Large intestine (tissue), 3 donors: ENCODE results near the gene RNF141. TPM values are rescaled to one million over a fixed set of nuclear protein-coding genes. Genes with fewer than 3 reads are reported as not detected.

Experiments
- DNase-seq, 2 donors: peaks; one replicate each; pipeline versions ENCODE4 v3.0.0 to v3.0.0-alpha.2; 2013
- H3K27ac ChIP-seq: one replicate; pipeline ENCODE4 v1.5.1; 2013; ENCODE audit warnings: low read length
- H3K27me3 ChIP-seq: 2 replicates; pipeline ENCODE4 v1.6.1; 2013; ENCODE audit warnings: low read length; ENCODE audit not compliant: control insufficient read depth, insufficient read depth
- H3K36me3 ChIP-seq: 2 replicates; pipeline ENCODE4 v1.6.1; 2013; ENCODE audit warnings: low read length; ENCODE audit not compliant: control insufficient read depth, insufficient read depth
- H3K4me1 ChIP-seq: one replicate; pipeline ENCODE4 v1.6.1; 2013; ENCODE audit warnings: low read length; ENCODE audit not compliant: control insufficient read depth, insufficient read depth
- H3K4me3 ChIP-seq: one replicate; pipeline ENCODE4 v1.5.1; 2013; ENCODE audit warnings: low read length
- H3K9me3 ChIP-seq: one replicate; pipeline ENCODE4 v1.6.1; 2013; ENCODE audit warnings: mild to moderate bottlenecking, low read depth, low read length, moderate library complexity; ENCODE audit not compliant: control insufficient read depth
- WGBS: methylation state at CpG from one replicate; pipeline ENCODE4 v1.1.5; 2013; ENCODE audit warnings: low lambda C conversion rate; ENCODE audit not compliant: insufficient coverage; 5-methylcytosine and 5-hydroxymethylcytosine counted together
- polyA plus RNA-seq: library from polyadenylated mRNA; unstranded; fragments of 120-200 nt; gene quantifications from one replicate; pipeline ENCODE4 v1.2.1, GENCODE V29; 2013

The RNF141 gene
- polyA plus RNA-seq, 1 donor, result 31.5 TPM

GRCh38 chr11:10576035-10576398 lies 35.0 kb upstream of the RNF141 start:
- DNase-seq, result no peak
- Histone ChIP-seq H3K27me3 (no peaks in the 10 kb centered on the region), H3K4me1 (no peaks in the 10 kb centered on the region), H3K9me3 (no peaks in the 10 kb centered on the region), H3K36me3 (peaks cover 9% of the 10 kb centered on the region), H3K4me3 (no peak overlapping the region), H3K27ac (no peak overlapping the region)
- no CpG with 5 or more reads among the region's 4 CpGs for WGBS

- Histone ChIP-seq H3K9me3 (no peaks in the 10 kb centered on the region), H3K4me1 (no peaks in the 10 kb centered on the region), H3K27ac (no peak overlapping the region), H3K36me3 (peaks cover 9% of the 10 kb centered on the region), H3K4me3 (no peak overlapping the region), H3K27me3 (no peaks in the 10 kb centered on the region)
- no peak for DNase-seq
- no CpG with 5 or more reads among the region's 3 CpGs for WGBS
Observed at GRCh38 chr11:10575346-10576034, 34.5 kb upstream of the RNF141 start.

GRCh38 chr11:10573556-10573955 lies 32.6 kb upstream of the RNF141 start:
- H3K27ac ChIP-seq, result no peak overlapping the region
- peaks cover 7% of the 10 kb centered on the region for H3K36me3 ChIP-seq
- H3K4me1 ChIP-seq, result no peaks in the 10 kb centered on the region
- H3K9me3 ChIP-seq, result no peaks in the 10 kb centered on the region
- WGBS, result no CpG with 5 or more reads among the region's 3 CpGs
- no peaks in the 10 kb centered on the region for H3K27me3 ChIP-seq
- DNase-seq, result no peak
- no peak overlapping the region for H3K4me3 ChIP-seq

- Histone ChIP-seq H3K4me3 (no peak overlapping the region), H3K27ac (no peak overlapping the region), H3K4me1 (no peaks in the 10 kb centered on the region), H3K9me3 (no peaks in the 10 kb centered on the region), H3K27me3 (no peaks in the 10 kb centered on the region), H3K36me3 (peaks cover 7% of the 10 kb centered on the region)
- no peak for DNase-seq
Observed at GRCh38 chr11:10573028-10573427, 32.0 kb upstream of the RNF141 start.

- Histone ChIP-seq H3K4me3 (no peak overlapping the region), H3K27me3 (no peaks in the 10 kb centered on the region), H3K4me1 (no peaks in the 10 kb centered on the region), H3K36me3 (peaks cover 7% of the 10 kb centered on the region), H3K27ac (no peak overlapping the region), H3K9me3 (no peaks in the 10 kb centered on the region)
- no peak for DNase-seq
- WGBS, result no CpG with 5 or more reads among the region's 2 CpGs
Observed at GRCh38 chr11:10572533-10572932, 31.5 kb upstream of the RNF141 start.

GRCh38 chr11:10568486-10568941 lies 27.5 kb upstream of the RNF141 start, which contains the start of gene LYVE1:
Gene LYVE1 (minus strand): TSS chr11:10568665. CDS start chr11:10568532, 133 bp downstream.
- DNase-seq, result peak in 1 of 2 donors; percentile 22
- no peak within 1 kb of the TSS for H3K4me3 ChIP-seq
- peak within 1 kb of the TSS; percentile 35 for H3K27ac ChIP-seq
- no peaks in the 10 kb centered on the region for H3K4me1 ChIP-seq
- H3K36me3 ChIP-seq, result no peaks in the 10 kb centered on the region
- WGBS, result 60% methylated on average over 2 of the region's 7 CpGs
- H3K9me3 ChIP-seq, result no peaks in the 10 kb centered on the region
- H3K27me3 ChIP-seq, result no peaks in the 10 kb centered on the region

DNA sequence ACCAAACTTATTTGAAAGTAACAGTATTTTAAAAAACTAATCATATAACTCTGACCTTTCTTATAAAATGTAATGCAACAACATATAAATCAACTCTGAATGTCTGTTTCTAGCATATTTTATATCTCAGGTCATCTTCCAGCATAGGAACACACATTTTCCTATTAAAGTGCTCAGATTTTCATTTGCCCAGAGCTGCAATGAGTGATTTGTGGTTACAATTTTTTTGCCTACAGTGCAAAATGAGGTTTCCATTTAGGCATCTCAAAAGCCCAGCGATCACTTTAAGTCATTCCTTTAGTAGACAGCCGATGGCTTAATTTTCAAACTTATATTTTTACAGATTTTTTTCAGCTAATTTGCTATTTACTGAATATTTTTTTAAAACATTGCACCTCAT lies 26.5 kb upstream of the RNF141 start:
- Histone ChIP-seq H3K27me3 (no peaks in the 10 kb centered on the region), H3K4me3 (no peak overlapping the region), H3K9me3 (no peaks in the 10 kb centered on the region), H3K27ac (no peak overlapping the region), H3K36me3 (no peaks in the 10 kb centered on the region), H3K4me1 (no peaks in the 10 kb centered on the region)
- WGBS, result 100% methylated on average over 1 of the region's 2 CpGs
- DNase-seq, result no peak

GRCh38 chr11:10566257-10566957 lies 25.4 kb upstream of the RNF141 start:
- no peaks in the 10 kb centered on the region for H3K27me3 ChIP-seq
- no peaks in the 10 kb centered on the region for H3K36me3 ChIP-seq
- H3K9me3 ChIP-seq, result no peaks in the 10 kb centered on the region
- H3K4me1 ChIP-seq, result no peaks in the 10 kb centered on the region
- no peak overlapping the region for H3K27ac ChIP-seq
- DNase-seq, result no peak
- 83% methylated on average over 1 of the region's 6 CpGs for WGBS
- no peak overlapping the region for H3K4me3 ChIP-seq

- no peak for DNase-seq
- Histone ChIP-seq H3K4me1 (peaks cover 3% of the 10 kb centered on the region), H3K9me3 (no peaks in the 10 kb centered on the region), H3K36me3 (no peaks in the 10 kb centered on the region), H3K27me3 (no peaks in the 10 kb centered on the region), H3K4me3 (no peak overlapping the region), H3K27ac (no peak overlapping the region)
- 100% methylated on average over 1 of the region's 4 CpGs for WGBS
Observed at GRCh38 chr11:10565493-10565892, 24.5 kb upstream of the RNF141 start.

- Histone ChIP-seq H3K4me3 (no peak overlapping the region), H3K36me3 (no peaks in the 10 kb centered on the region), H3K4me1 (peaks cover 3% of the 10 kb centered on the region), H3K9me3 (no peaks in the 10 kb centered on the region), H3K27me3 (no peaks in the 10 kb centered on the region), H3K27ac (no peak overlapping the region)
- DNase-seq, result no peak
- no CpG with 5 or more reads among the region's 1 CpG for WGBS
Observed at GRCh38 chr11:10564696-10565318, 23.8 kb upstream of the RNF141 start.
